GM19043 (cell line): ENCODE results near the gene GHRL.

ENCODE experiments used
- ATAC-seq: cut with Tn5 transposase; IDR thresholded peaks from one replicate; pipeline ENCODE4 v1.9.1; 2021; ENCODE audit warnings: low read depth; ENCODE audit not compliant: unreplicated experiment

Gene GHRL

GRCh38 chr3:10328460-10329071, 35.8 kb upstream of the GHRL start:
- no peak for ATAC-seq

- no peak for ATAC-seq
Observed at GRCh38 chr3:10327592-10327991, 34.8 kb upstream of the GHRL start.

- no peak for ATAC-seq
Observed at GRCh38 chr3:10322352-10322710, 29.6 kb upstream of the GHRL start.

DNA sequence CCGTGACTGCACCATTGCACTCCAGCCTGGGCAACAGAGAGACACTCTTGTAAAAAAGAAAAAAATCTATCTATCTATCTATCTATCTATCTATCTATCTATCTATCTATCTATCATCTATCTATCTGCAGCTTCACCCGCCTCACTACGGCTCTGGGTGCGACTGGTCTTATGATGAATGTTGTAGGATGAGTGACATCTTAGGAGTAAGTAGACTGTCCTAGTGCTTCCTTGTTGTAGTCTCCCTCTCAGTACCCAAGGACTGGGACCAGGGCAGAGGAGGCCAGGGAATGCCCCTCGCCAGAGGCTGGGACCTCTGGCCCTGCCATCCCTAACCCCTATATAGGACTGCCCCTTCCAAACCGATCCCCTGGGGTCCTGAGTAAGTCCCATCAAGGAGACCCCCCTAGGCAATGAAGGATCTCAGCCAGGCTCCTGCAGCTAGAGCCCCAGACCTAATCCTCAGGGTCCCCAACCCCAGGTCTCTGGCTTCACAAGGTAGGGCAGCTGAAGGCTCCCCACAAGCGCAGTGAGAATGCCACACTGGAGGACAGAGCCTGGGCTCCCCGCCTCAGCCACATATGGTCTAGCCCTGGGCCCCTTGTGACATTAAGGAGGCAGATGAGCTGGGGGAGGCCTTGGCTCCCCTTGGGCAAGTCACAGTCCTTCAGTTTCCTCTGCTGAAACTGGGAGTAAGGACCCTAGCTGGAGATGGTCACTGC, 29.0 kb upstream of the GHRL start:
- ATAC-seq, result no peak

DNA sequence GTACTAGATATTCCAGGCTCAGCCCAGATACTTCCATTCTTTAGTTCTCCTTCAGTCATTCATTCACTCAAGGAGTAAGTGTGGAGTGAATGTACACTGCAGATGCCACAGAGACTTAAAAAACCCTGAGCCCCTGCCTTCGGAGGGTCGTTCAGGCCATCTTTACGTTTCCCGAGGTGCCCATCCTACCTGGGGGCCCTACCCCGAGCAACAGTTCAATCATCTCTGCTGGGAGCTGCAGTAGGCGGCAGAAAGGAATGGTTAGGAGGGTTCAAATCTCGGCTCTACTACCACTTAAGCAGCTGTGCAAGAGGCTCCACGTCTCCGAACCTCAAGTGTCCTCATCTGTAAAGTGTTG, 27.6 kb upstream of the GHRL start:
- ATAC-seq, result no peak

GRCh38 chr3:10319804-10320203, 27.1 kb upstream of the GHRL start:
- no peak for ATAC-seq

DNA sequence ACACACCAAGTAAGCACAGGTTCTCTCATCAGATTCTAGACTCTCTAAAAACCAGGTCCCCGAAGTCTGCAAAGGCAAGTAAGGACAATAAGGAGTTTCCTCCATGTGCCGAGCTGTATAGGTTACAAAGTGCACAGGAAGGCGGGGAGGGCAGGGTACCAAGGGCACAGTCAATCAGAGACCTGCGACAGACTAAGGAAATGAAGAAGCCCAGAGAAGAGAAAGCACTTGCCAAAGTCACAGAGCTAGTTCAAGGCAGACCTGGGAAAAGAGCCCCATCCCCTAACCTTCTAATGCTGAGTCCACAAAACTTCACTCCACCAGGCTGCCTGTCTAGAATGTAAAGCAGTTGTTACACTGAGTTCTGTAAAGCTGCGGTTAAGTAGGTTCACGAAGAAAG, 26.5 kb upstream of the GHRL start:
- no peak for ATAC-seq

DNA sequence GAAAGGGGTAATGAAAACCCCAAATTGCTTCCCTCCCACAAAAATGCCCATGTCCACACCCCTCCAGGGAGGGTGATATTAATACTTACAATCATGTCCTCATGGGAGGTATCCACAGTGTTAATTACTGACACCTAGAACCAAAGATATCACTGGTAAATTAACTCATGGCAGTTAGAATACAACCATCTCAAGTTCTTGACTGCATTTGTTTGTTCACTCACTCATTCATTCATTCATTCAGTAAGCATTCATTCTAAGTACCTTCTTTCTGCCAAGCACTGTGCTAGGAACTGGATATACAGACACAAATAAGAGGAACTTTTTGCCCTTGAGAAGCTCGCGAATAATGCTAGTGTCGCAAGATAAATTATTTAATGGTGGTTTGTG, 25.2 kb upstream of the GHRL start:
- no peak for ATAC-seq

- no peak for ATAC-seq
Observed at GRCh38 chr3:10317311-10317960, 24.7 kb upstream of the GHRL start.

- ATAC-seq, result no peak
Observed at GRCh38 chr3:10315771-10316344, 23.1 kb upstream of the GHRL start.

DNA sequence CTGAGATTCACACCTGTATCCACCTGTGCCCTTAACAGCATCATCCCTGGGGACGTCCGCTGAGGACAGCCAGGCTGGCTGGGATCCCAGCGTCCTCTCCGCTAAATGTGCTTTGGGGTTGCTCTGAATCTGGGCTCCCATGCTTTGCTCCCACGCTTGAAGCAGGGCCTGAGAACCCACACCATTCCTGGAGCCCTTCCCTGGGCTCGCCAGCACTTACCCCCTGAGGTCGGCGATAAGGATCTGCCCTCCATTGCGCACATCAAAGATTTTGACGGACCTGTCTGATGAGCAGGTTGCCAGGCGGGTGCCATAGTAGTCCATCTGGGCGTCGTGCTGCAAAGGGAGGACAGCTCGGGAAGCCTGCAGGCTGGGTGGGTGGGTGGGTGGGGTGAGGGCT, 22.4 kb upstream of the GHRL start:
- ATAC-seq, result no peak

DNA sequence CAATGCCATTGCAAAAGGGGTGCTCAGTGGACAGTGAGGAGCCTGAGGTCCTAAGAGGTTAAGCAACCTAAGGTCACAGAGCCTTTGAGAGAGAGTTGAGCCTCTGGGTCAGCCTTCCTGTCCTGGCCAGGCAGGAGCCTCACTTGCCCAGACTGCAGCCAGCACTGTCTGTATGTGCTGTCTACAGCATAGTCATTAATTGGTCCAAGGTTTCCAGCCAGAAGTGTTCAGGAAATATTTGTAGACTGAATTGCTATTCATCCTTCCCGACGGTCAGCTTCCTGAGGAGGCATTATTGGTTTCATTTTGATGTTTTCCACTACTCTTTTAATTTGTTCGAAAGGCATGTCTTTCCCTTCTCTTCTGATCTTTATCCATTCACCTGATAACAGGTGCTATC, 20.1 kb upstream of the GHRL start:
- no peak for ATAC-seq

GRCh38 chr3:10312391-10312790, 19.6 kb upstream of the GHRL start:
- ATAC-seq, result no peak

- no peak for ATAC-seq
Observed at GRCh38 chr3:10311710-10312109, 19.0 kb upstream of the GHRL start.

GRCh38 chr3:10310578-10310977, 17.8 kb upstream of the GHRL start:
- no peak for ATAC-seq

GRCh38 chr3:10309736-10310135, 17.0 kb upstream of the GHRL start:
- no peak for ATAC-seq

DNA sequence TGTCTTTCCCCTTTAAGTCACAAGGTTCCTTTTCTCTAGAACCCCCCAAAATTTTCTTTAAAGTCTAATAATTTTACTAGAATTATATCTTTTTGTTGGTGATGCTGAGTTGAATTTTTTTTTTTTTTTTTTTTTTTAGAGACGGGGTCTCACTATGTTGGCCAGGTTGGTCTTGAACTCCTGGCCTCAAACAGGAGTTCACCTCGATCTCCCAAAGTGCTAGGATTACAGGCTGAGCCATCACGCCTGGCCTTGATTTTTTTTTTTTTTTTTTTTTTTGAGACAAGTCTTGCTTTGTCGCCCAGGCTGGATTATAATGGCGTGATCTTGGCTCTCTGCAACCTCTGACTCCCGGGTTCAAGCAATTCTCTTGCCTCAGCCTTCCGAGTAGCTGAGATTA, 15.9 kb upstream of the GHRL start:
- no peak for ATAC-seq

GRCh38 chr3:10306156-10306555, 13.4 kb upstream of the GHRL start:
- ATAC-seq, result no peak

- no peak for ATAC-seq
Observed at GRCh38 chr3:10305331-10305902, 12.7 kb upstream of the GHRL start.

DNA sequence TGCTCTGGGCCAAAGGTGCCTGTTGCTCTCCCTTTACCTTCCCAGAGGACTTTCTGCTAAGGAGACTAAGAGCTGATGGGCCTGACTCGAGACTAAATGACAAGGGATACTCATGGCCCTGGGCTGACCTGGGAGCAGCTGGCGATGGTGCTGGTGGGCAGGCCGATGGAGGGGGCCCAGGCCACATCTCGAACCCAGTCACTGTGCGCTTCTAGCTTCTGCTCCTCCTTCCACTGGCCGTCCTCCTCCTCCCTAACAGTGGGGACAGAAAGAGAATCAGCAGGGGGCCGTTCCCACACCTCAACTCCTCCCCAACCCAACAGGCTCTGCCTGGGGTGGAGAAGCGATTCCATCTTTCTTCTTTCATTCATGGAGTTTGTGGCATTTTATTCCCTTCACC, 12.2 kb upstream of the GHRL start:
- no peak for ATAC-seq

GRCh38 chr3:10303785-10304184, 11.0 kb upstream of the GHRL start:
- no peak for ATAC-seq

GRCh38 chr3:10303105-10303504, 10.4 kb upstream of the GHRL start:
- ATAC-seq, result no peak
